GM10266 (cell line): Measurements from ENCODE around the gene EPHA4.

Experiments
- DNase-seq: peaks from one replicate; pipeline ENCODE4 v3.0.0; 2012; ENCODE audit errors: extremely low spot score
- TF ChIP-seq, protein P1 (sequence below): IDR thresholded peaks from 2 replicates; pipeline ENCODE4 v1.5.1; 2012; ENCODE audit warnings: mild to moderate bottlenecking, low read depth; ENCODE audit not compliant: control insufficient read depth, insufficient read depth; ENCODE audit errors: missing control alignments

Gene EPHA4

DNA sequence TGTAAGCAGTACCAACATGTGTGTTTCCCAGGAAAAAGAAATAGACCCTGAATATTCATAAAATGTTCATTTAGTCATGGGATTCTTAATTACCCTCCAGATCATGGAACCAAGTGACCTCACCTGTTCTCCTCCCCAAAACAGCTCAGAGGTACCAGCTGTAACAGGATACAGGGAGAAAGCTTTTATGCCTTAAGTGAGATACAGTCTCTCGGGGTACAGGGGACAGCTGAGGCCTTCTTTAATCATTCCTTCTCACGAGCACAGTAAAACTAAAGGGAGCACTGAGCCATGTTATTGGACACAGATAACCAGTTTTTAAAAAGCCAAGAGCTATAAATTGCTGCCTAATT, 16.6 kb downstream of the EPHA4 start:
- TF ChIP-seq, protein P1, sequence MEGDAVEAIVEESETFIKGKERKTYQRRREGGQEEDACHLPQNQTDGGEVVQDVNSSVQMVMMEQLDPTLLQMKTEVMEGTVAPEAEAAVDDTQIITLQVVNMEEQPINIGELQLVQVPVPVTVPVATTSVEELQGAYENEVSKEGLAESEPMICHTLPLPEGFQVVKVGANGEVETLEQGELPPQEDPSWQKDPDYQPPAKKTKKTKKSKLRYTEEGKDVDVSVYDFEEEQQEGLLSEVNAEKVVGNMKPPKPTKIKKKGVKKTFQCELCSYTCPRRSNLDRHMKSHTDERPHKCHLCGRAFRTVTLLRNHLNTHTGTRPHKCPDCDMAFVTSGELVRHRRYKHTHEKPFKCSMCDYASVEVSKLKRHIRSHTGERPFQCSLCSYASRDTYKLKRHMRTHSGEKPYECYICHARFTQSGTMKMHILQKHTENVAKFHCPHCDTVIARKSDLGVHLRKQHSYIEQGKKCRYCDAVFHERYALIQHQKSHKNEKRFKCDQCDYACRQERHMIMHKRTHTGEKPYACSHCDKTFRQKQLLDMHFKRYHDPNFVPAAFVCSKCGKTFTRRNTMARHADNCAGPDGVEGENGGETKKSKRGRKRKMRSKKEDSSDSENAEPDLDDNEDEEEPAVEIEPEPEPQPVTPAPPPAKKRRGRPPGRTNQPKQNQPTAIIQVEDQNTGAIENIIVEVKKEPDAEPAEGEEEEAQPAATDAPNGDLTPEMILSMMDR: no peak
- DNase-seq: no peak

DNA sequence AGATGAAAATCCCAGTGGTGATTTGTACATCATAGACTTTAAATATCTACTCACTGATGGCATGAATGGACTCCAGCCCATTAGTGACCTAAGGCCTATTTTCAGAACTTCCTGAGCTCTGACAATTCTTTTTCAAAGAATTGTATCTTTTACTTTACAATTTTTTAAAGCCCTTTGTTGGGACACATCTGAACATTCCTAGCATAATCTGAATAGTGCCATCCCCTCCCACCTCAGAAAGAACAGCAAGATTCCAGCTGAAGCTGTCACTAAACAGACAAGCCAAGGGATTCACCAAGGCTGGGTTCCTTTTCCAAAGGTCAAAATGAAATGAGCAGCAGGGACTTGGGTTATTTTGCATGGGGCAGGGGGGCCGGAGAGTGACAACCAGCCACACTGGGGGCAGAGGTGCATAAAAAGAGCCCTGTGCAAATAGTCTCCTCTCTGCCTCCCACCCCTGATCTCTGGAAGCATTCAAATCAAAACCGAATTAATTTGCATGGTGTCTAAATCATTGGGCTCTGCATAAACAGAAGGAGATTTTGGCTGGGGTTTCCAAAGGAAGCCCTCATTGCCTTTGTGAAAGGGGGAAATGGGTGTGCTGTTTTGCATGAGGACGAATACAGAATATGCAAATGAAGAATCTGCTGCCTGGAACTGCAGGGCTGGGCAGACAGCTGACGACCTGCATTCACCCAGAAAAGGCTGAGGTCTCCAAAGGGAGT, 17.2 kb downstream of the EPHA4 start:
- DNase-seq: peak; percentile 26
- TF ChIP-seq, protein P1: no peak

DNA sequence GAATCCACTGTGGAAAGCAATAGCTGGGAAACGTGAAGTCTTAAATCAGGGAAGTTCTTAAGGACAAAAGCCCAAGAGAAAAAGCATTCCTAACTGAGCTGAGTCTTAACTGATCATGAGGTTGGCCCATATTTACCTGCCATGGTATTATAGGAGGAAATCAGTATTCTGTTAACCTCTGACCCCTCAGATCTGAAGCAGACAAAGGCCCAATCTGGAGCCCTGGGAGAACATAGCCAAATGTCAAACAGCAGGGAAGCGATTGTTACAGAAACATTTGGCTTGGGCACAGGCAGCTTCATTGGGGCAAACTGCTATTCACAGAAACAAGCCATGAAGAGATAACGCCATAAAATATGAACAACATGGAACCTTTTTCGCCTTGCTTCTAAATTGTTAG, 18.8 kb downstream of the EPHA4 start:
- no peak for DNase-seq
- TF ChIP-seq, protein P1: no peak

GRCh38 chr2:221552291-221552690, 19.8 kb downstream of the EPHA4 start:
- TF ChIP-seq, protein P1: no peak
- DNase-seq: no peak

DNA sequence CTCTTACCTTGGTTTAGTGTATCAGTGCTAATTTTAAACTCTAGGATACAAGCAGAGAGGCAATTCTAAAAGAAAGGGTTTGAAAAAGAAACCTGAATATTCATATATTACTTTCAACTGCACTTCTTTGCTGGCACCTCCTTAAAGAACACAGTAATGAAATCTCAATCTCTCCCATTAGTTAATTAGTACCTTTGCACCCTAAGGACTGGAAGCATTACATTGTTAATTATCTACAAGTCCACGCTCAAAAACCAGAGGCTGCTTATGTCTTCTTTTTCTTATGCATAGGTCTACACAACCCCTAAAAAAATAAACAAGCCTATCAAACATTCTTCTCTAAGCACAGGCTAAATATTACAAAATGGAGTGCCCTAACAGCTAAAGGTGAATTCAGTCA, 20.2 kb downstream of the EPHA4 start:
- DNase-seq: no peak
- TF ChIP-seq, protein P1: no peak

DNA sequence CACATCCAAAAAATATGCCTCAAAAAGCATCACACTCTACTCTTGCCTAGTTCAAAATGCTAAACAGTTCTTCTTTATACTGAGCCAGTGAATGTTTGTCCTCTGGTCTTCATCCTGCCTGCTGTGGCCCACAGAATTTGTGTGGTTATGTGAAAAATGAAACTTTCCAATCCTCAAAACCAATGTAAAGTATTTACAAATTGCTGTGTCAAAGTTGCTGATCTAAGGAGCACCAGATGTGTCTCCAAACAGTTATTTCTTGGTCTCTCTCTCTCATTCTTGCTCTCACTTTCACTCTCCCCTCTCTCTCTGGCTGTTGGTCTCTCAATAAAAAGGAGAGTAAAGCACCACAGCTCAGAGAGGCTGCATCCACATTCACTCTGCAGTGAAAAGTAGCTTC, 23.0 kb downstream of the EPHA4 start:
- TF ChIP-seq, protein P1: no peak
- no peak for DNase-seq

DNA sequence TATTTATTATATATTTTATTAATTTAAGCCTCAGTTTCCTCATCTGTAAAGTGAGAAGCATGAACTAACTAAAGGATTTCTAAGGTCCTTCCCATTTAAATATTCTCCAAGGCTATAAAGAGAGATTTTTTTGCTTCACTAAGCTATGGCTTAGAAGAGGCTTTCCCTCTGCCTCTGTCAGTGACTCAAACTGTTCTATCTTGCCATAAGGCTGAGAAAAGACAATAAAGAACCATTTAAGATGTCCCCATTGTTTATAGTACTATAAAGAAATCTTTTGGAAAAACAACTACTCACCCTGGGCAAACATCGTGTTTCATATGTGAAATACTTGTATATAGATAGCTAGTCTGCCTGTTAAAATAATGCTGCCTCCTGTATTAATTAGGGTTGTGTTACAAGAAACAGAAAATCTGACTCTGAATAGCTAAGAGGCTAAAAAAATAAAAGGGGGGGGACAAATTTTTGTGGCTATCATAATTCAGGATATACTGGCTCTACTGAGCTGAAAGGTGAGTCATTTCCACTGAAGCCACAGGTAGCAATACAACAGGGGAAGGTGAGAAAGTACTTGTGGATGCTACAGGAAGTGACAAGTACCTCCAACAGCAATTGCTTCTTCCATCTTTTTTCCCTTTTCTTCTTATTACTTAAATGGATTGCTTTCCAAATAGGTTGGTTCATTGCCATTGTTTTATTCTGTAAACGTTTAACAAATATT, 25.4 kb downstream of the EPHA4 start:
- TF ChIP-seq, protein P1: no peak
- DNase-seq: no peak
